Stimulated activated CD8-positive, alpha-beta memory T cell treated with anti-CD3 and anti-CD28 coated beads, Interleukin-7, amount 100 ng/mL, for 48 hours (primary cell): ENCODE data around the gene SF3A2.
"Not testable (repeated sequence)": the region's sequence is repeated elsewhere in the genome, so short reads cannot be mapped to it uniquely, and the experiment has no call there.

Source experiments
- DNase-seq, 2 donors: peaks; one replicate each; pipeline ENCODE4 v3.0.0-alpha.2; 2020; ENCODE audit warnings: low read depth in 1 of 2; ENCODE audit errors: extremely low read depth in 1 of 2

Gene SF3A2

GRCh38 chr19:2273356-2274184, 36.9 kb downstream of the SF3A2 start:
- DNase-seq, result peak; percentile 72 to 80

GRCh38 chr19:2274185-2274711, 37.6 kb downstream of the SF3A2 start:
- no peak for DNase-seq

- no peak for DNase-seq
Observed at GRCh38 chr19:2274931-2275535, 38.4 kb downstream of the SF3A2 start.

GRCh38 chr19:2275588-2276428, 39.2 kb downstream of the SF3A2 start:
- no peak for DNase-seq

GRCh38 chr19:2276429-2276986, 39.9 kb downstream of the SF3A2 start:
- DNase-seq, result no peak

GRCh38 chr19:2277138-2277537, 40.5 kb downstream of the SF3A2 start:
- no peak for DNase-seq

- DNase-seq, result no peak
Observed at GRCh38 chr19:2278459-2279158, 42.0 kb downstream of the SF3A2 start.

- DNase-seq, result no peak
Observed at GRCh38 chr19:2280633-2281264, 44.1 kb downstream of the SF3A2 start.

- DNase-seq, result not testable (repeated sequence)
Observed at GRCh38 chr19:2281265-2282061, 44.8 kb downstream of the SF3A2 start.

GRCh38 chr19:2282062-2282861, 45.6 kb downstream of the SF3A2 start, which contains the start of gene PEAK3:
TSS of gene PEAK3 (minus strand) at chr19:2282175. CDS start at chr19:2280931, 1,244 bp downstream.
- no peak for DNase-seq

- no peak for DNase-seq
Observed at GRCh38 chr19:2282862-2283237, 46.2 kb downstream of the SF3A2 start.

GRCh38 chr19:2283835-2284507, 47.3 kb downstream of the SF3A2 start:
- DNase-seq, result no peak

- no peak for DNase-seq
Observed at GRCh38 chr19:2286402-2287140, 49.9 kb downstream of the SF3A2 start.

- no peak for DNase-seq
Observed at GRCh38 chr19:2287585-2288337, 51.1 kb downstream of the SF3A2 start.

GRCh38 chr19:2288338-2288817, 51.8 kb downstream of the SF3A2 start:
- no peak for DNase-seq
